ENCODE results near the gene PRRC2A. TPM values are rescaled to one million over a fixed set of nuclear protein-coding genes. Genes with fewer than 3 reads are reported as not detected.

The PRRC2A gene
- total RNA-seq, 3 donors from 2014 or later = 109 to 151 (median 120) TPM

DNA sequence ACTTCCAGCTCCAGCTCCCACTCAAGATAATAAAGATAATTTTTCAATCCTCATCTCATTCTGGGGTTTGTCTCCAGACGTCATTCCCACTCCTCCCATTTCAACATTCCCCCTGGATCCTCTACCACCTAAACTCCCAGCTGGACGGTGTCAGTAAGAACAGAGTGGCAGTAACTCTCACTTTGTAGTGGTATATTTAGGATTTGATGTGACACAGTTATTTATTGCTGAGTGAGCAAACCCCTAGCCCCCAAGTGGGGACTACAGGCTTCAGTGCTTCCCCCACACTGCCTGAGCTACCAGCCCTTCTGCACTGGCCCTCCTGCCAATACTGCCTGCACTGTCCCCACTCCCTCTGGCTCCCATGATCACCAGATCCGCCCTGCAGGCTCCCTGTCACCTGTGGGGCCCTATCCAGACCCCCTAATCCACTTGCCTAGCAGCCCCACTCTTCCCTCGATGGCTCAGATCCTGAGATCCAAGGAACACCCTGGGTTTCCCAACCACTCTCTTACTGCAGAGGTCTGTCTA is 37.7 kb downstream of the PRRC2A start:
- no peak for ATAC-seq
- H3K4me1 ChIP-seq (ENCODE audit: low read depth) = peaks cover 40% of the 10 kb centered on the region
- TF ChIP-seq, protein P1, sequence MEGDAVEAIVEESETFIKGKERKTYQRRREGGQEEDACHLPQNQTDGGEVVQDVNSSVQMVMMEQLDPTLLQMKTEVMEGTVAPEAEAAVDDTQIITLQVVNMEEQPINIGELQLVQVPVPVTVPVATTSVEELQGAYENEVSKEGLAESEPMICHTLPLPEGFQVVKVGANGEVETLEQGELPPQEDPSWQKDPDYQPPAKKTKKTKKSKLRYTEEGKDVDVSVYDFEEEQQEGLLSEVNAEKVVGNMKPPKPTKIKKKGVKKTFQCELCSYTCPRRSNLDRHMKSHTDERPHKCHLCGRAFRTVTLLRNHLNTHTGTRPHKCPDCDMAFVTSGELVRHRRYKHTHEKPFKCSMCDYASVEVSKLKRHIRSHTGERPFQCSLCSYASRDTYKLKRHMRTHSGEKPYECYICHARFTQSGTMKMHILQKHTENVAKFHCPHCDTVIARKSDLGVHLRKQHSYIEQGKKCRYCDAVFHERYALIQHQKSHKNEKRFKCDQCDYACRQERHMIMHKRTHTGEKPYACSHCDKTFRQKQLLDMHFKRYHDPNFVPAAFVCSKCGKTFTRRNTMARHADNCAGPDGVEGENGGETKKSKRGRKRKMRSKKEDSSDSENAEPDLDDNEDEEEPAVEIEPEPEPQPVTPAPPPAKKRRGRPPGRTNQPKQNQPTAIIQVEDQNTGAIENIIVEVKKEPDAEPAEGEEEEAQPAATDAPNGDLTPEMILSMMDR (IDR thresholded peaks at IDR 0.05) = no peak
- H3K4me3 ChIP-seq = no peak overlapping the region
- no peaks in the 10 kb centered on the region for H3K9me3 ChIP-seq
- intact Hi-C loops (cut with DNase I, micrococcal nuclease) = no loop called here
- DNase-seq = no peak
- H3K36me3 ChIP-seq (ENCODE audit: low read depth) = no peaks in the 10 kb centered on the region

DNA sequence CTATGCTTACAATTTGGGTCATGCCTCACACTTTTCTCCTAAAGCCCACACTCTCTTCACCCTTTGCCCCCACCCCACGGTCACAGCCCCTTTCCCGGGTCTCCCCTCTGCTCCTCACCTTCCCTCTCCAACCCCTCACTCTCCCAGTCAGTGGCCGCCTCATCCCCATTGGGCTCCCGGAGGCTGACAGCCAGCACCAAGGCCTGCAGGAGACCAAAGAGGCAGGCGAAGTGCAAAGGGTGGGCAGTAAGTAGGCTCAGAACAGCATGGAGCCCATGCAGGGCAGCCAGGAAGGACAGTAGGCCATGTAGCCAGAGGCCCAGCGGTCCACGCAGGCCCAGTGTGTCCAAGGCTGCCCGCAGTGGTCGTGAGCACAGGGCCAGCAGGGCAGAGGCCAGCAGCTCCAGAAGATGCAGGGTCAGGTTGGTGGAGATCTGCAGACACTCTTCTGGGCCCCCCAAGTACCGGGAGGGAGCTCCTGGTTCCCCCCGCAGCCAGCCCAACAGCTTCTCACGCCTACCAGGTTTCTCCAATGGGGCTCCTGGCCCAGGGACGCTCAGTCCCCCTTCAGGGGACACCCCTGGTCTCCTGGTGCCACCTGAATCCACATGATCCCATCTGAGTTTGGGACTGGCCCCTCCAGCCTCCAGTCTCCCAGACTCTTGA is 38.6 kb downstream of the PRRC2A start:
- Histone ChIP-seq H3K9me3 (no peaks in the 10 kb centered on the region), H3K36me3 (ENCODE audit: low read depth) (no peaks in the 10 kb centered on the region), H3K4me3 (no peak overlapping the region), H3K4me1 (ENCODE audit: low read depth) (peaks cover 49% of the 10 kb centered on the region)
- DNase-seq (no peak), ATAC-seq (no peak)
- intact Hi-C loops (cut with DNase I, micrococcal nuclease) = no loop called here
- TF ChIP-seq, protein P1 (IDR thresholded peaks at IDR 0.05) = no peak

DNA sequence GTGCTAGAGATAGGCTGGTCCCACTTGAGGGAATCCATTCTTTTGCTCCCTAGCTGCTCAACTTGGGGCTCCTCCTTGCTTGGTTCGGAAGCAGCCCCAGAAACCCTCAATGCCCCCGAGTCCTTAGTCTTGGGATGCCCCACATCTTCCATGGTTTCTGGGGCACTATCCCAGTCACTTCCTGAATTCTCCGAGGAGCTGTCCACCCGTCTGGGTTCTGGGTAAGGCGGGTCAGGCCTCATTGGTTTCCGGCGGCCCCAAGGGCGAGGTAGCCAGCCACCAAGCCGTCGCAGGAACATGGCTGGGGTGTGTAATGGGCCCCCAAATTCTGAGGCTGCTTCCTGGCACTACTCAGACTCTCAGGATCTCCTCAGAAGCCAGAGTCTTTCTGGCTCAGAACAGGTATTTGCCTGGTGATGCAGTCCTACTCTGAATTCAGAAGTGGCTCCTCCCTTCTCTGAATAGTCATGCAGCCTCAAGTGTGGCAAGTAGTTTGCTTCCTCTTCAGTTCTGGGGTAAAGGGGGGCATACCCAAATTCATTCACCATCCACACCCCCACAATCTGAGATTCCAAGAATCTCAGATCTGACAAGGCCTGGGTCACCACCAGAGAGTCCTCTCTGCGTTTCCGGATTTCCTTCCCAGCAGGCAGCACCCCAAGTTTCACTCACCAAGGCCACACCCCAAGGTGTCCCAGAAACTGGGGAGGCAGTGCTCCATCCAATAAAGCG is 39.3 kb downstream of the PRRC2A start:
- peak; percentile 38 for ATAC-seq
- TF ChIP-seq, protein P1 (IDR thresholded peaks at IDR 0.05) = no peak
- DNase-seq = peak in 2 of 3 donors; percentile 40 to 64
- intact Hi-C loops (cut with DNase I, micrococcal nuclease) = no loop called here
- Histone ChIP-seq H3K9me3 (no peaks in the 10 kb centered on the region), H3K4me1 (ENCODE audit: low read depth) (peaks cover 50% of the 10 kb centered on the region), H3K4me3 (peak overlapping the region; percentile 59), H3K36me3 (ENCODE audit: low read depth) (no peaks in the 10 kb centered on the region)

DNA sequence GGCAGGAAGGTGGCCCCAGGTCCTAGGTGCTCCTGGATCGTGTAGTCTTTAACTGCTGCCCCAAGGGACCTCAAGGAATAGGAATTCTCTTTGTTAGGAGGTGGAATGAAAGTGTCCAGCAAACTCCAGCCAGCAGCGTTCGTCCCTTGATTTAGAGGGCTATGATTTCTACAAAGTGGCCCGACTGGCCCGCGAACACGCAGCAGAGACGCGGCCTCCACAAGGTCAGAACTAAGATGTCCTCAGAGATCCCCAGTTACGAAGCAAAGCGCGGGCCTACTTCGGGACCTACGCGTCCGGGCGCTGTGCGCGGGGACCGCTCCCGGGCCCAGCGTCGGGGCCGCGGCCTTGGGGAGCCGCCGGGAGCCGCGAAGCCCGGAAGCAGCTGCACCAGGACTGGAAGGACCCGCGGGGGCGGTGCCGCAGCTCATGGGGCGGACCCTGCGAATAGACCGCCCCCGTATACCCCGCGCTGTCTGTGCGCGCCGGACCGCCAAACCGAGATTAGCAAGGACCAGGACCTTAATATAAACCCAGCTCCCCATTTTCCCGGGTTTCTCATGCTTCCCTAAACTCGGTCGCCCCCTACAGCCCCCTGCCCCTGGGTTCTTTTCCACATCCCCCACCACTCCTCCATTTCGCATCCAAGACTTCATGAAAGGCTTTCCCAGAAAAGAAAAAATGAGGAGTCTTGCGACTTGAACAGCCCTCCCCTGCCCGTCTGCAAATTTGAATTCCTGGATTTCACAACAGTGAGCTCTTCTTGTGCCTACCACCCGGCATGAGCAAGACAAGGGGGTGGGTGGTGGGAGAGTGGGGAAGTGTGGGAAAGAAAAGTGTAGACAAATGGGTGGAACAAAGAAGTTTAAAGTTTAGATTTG is 40.1 kb downstream of the PRRC2A start, which contains the start of gene C6orf47:
Gene C6orf47, minus strand, starts transcription at position 398 of the 881 bp plus-strand sequence. CDS start 831 bp downstream, outside the sequence.
- peak; percentile 81 for ATAC-seq
- TF ChIP-seq, protein P1 (IDR thresholded peaks at IDR 0.05) = no peak

More for the DNA sequence above, 40.1 kb downstream of the PRRC2A start, which contains the start of gene C6orf47:
- no peaks in the 10 kb centered on the region for H3K36me3 ChIP-seq (ENCODE audit: low read depth)
- H3K4me3 ChIP-seq = peak within 1 kb of the TSS; percentile 59
- intact Hi-C loops (cut with DNase I, micrococcal nuclease) = no loop called here
- DNase-seq = peak; percentile 89 to 93 (median 91)
- H3K4me1 ChIP-seq (ENCODE audit: low read depth) = peaks cover 44% of the 10 kb centered on the region
- no peaks in the 10 kb centered on the region for H3K9me3 ChIP-seq
